SU-DHL-6 (cell line): Measurements from ENCODE around the gene NELL1.

Source experiments
- H2AFZ ChIP-seq: fragments of 200-600 bp; sonication (generic); 2 replicates; pipeline ENCODE4 v1.6.1; 2014; ENCODE audit warnings: low read depth, mild to moderate bottlenecking, moderate library complexity, mixed read lengths, antibody characterized with exemption, low read length; ENCODE audit not compliant: severe bottlenecking
- H3F3A ChIP-seq: fragments of 200-600 bp; shearing (Covaris generic); 2 replicates; pipeline ENCODE4 v1.6.0; 2016; ENCODE audit warnings: antibody characterized with exemption, mild to moderate bottlenecking; ENCODE audit not compliant: insufficient read depth
- H3K27ac ChIP-seq: fragments of 200-600 bp; sonication (generic); 2 replicates; pipeline ENCODE4 v1.5.1; 2016; ENCODE audit warnings: low read depth, mild to moderate bottlenecking, low read length, moderate library complexity, mixed read lengths
- H3K27me3 ChIP-seq: fragments of 200-600 bp; sonication (generic), shearing (Covaris generic); 2 replicates; pipeline ENCODE4 v1.6.0; 2014; ENCODE audit warnings: mild to moderate bottlenecking, low read length
- H3K36me3 ChIP-seq: fragments of 200-600 bp; sonication (generic); 2 replicates; pipeline ENCODE4 v1.6.1; 2014; ENCODE audit warnings: mild to moderate bottlenecking, low read length, mixed read lengths
- H3K4me2 ChIP-seq: fragments of 300-600, 200-600 bp; shearing (Covaris generic), sonication (generic); 2 replicates; pipeline ENCODE4 v1.6.0; 2014; ENCODE audit warnings: low read length, low read depth, mild to moderate bottlenecking; ENCODE audit not compliant: poor library complexity, severe bottlenecking
- H3K4me3 ChIP-seq: fragments of 200-600 bp; sonication (generic); 2 replicates; pipeline ENCODE4 v1.5.1; 2014; ENCODE audit warnings: antibody characterized with exemption, low read length, mild to moderate bottlenecking, mixed read lengths; ENCODE audit not compliant: insufficient read depth, poor library complexity, severe bottlenecking
- H3K79me2 ChIP-seq: fragments of 200-600 bp; sonication (generic); 2 replicates; pipeline ENCODE4 v1.6.1; 2014; ENCODE audit warnings: mild to moderate bottlenecking, low read length, moderate library complexity; ENCODE audit not compliant: insufficient read depth
- H3K9ac ChIP-seq: fragments of 200-600 bp; sonication (generic); 2 replicates; pipeline ENCODE4 v1.7.0; 2014; ENCODE audit warnings: mild to moderate bottlenecking, low read length
- H3K9me2 ChIP-seq: fragments of 200-600 bp; sonication (generic); replicated peaks from 2 replicates; pipeline ENCODE4 v1.6.1; 2014; ENCODE audit warnings: low read length; ENCODE audit not compliant: insufficient read depth
- H3K9me3 ChIP-seq: fragments of 200-600 bp; sonication (generic); 2 replicates; pipeline ENCODE4 v1.6.1; 2014; ENCODE audit warnings: low read length, mixed read lengths; ENCODE audit not compliant: insufficient read depth
- H4K20me1 ChIP-seq: fragments of 200-600 bp; sonication (generic); 2 replicates; pipeline ENCODE4 v1.6.1; 2014; ENCODE audit warnings: low read depth, mild to moderate bottlenecking, antibody characterized with exemption, low read length, moderate library complexity, mixed read lengths
- EZH2phosphoT487 ChIP-seq: fragments of 200-600 bp; sonication (generic), shearing (Covaris generic); conservative IDR thresholded peaks from 2 replicates; pipeline ENCODE4 v1.6.1; 2018; ENCODE audit warnings: mild to moderate bottlenecking, antibody characterized with exemption, low read length, moderate library complexity, mixed read lengths
- TF ChIP-seq, protein P1 (sequence below): fragments of 200-600 bp; sonication (generic); IDR thresholded peaks from one replicate; pipeline ENCODE4 v1.5.1; 2017; ENCODE audit warnings: antibody characterized with exemption, mild to moderate bottlenecking, low read length, moderate library complexity; ENCODE audit not compliant: insufficient read depth, poor library complexity, severe bottlenecking

Gene NELL1

DNA sequence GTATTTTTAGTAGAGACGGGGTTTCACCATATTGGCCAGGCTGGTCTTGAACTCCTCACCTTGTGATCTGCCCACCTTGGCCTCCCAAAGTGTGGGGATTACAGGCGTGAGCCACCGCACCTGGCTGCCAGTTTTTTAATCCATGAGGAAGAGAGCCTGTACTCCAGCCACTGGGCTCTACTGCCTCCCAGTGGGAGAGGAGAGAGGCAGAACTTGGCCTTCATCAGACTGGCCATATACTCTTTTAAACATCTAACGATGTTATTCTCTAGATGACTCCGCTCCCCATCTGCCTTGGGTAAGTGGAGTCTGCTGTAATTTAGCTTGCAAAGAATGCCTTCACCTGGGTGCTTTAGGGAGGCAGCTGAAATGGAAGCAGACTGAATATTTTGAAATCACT, 35.3 kb upstream of the NELL1 start:
- no peak overlapping the region for H3K27ac ChIP-seq
- H2AFZ ChIP-seq = no peak overlapping the region
- no peak overlapping the region for H3K9ac ChIP-seq
- no peaks in the 10 kb centered on the region for H3K79me2 ChIP-seq
- no peaks in the 10 kb centered on the region for H4K20me1 ChIP-seq
- H3K4me2 ChIP-seq = no peak overlapping the region
- H3K27me3 ChIP-seq = no peaks in the 10 kb centered on the region
- no peak overlapping the region for H3K4me3 ChIP-seq
- no peaks in the 10 kb centered on the region for H3K9me3 ChIP-seq
- TF ChIP-seq EZH2phosphoT487 = no peak
- TF ChIP-seq, protein P1, sequence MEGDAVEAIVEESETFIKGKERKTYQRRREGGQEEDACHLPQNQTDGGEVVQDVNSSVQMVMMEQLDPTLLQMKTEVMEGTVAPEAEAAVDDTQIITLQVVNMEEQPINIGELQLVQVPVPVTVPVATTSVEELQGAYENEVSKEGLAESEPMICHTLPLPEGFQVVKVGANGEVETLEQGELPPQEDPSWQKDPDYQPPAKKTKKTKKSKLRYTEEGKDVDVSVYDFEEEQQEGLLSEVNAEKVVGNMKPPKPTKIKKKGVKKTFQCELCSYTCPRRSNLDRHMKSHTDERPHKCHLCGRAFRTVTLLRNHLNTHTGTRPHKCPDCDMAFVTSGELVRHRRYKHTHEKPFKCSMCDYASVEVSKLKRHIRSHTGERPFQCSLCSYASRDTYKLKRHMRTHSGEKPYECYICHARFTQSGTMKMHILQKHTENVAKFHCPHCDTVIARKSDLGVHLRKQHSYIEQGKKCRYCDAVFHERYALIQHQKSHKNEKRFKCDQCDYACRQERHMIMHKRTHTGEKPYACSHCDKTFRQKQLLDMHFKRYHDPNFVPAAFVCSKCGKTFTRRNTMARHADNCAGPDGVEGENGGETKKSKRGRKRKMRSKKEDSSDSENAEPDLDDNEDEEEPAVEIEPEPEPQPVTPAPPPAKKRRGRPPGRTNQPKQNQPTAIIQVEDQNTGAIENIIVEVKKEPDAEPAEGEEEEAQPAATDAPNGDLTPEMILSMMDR = no peak
- no peaks in the 10 kb centered on the region for H3K9me2 ChIP-seq
- no peaks in the 10 kb centered on the region for H3K36me3 ChIP-seq
- H3F3A ChIP-seq = no peaks in the 10 kb centered on the region

DNA sequence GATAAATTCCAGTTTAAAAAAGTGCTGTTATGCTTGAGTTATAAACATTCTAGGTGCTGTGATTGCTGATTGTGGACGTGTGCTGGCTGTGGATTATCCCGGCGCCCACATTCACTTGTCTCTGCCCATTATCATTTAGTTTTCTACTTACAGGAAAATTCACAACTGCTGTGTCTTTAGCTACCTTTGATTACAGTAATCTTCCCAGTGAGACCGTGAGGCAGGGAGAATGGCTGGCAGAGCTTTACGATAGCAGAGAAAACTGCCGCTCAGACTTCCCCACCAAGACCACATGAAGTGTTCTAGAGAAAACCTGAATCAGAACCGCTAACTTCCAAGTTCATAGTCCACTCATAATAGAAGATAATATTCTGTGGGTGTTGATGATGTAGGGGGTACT, 34.6 kb upstream of the NELL1 start:
- no peak overlapping the region for H2AFZ ChIP-seq
- H3K27ac ChIP-seq = no peak overlapping the region
- no peaks in the 10 kb centered on the region for H3K9me2 ChIP-seq
- no peak overlapping the region for H3K9ac ChIP-seq
- H3K27me3 ChIP-seq = no peaks in the 10 kb centered on the region
- no peaks in the 10 kb centered on the region for H3K79me2 ChIP-seq
- H3K4me3 ChIP-seq = no peak overlapping the region
- H3K4me2 ChIP-seq = no peak overlapping the region
- TF ChIP-seq EZH2phosphoT487 = no peak
- TF ChIP-seq, protein P1 = no peak
- no peaks in the 10 kb centered on the region for H3K36me3 ChIP-seq
- no peaks in the 10 kb centered on the region for H4K20me1 ChIP-seq
- H3F3A ChIP-seq = no peaks in the 10 kb centered on the region
- no peaks in the 10 kb centered on the region for H3K9me3 ChIP-seq

DNA sequence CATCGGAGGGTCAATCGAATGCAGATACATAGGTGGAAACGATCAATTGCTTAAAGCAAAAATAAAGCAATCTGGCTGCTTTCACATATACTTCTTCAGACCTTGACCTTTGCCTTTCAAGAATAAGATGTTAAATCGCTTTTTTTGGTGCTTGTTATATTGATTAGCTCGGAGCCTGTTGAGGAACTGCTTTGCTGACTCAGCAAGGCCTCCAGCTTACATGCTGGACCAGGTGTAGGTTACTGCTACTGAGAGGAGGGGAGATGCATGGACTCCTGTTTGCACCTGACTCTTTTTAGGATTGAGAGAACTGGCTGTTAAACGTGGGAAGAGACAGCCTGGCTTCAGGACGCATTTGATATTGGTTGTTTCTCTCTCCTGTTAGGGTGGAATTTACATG, 31.3 kb upstream of the NELL1 start:
- TF ChIP-seq EZH2phosphoT487 = no peak

DNA sequence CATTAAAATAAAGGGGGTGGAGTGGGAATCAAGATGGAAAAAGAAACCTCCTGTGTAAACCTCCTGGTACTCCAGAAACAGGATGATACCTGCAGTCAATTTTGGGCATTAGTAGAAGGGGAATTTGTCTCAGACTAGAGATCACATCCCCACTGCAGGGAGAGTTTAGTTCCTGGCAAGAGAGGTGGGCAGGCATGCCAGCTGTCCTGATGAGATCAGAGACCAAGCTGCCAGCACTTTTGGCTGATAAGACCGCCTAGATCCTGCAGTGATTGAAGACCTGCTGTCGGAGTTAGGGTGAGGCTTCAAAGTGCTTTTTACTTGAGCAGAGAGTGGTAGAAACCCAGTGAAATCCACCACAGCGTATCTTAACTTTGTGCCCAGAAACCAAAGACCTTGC, 29.7 kb upstream of the NELL1 start:
- Histone ChIP-seq H3K79me2 (no peaks in the 10 kb centered on the region), H3K27me3 (no peaks in the 10 kb centered on the region), H3K4me2 (no peak overlapping the region), H2AFZ (no peak overlapping the region), H3K9me3 (no peaks in the 10 kb centered on the region), H3K9ac (no peak overlapping the region), H3F3A (no peaks in the 10 kb centered on the region), H4K20me1 (no peaks in the 10 kb centered on the region), H3K9me2 (no peaks in the 10 kb centered on the region), H3K4me3 (no peak overlapping the region), H3K36me3 (no peaks in the 10 kb centered on the region), H3K27ac (no peak overlapping the region)
- TF ChIP-seq, protein P1 = no peak

More for the DNA sequence above, 31.3 kb upstream of the NELL1 start:
- Histone ChIP-seq H3K9me3 (no peaks in the 10 kb centered on the region), H3K36me3 (no peaks in the 10 kb centered on the region), H3K9me2 (no peaks in the 10 kb centered on the region), H3K79me2 (no peaks in the 10 kb centered on the region), H3K27ac (no peak overlapping the region), H3K4me2 (no peak overlapping the region), H3F3A (no peaks in the 10 kb centered on the region), H4K20me1 (no peaks in the 10 kb centered on the region), H3K27me3 (no peaks in the 10 kb centered on the region), H3K4me3 (no peak overlapping the region), H2AFZ (no peak overlapping the region), H3K9ac (no peak overlapping the region)
